Measurements from ENCODE around the gene ACTN4. TPM values are rescaled to one million over a fixed set of nuclear protein-coding genes. Genes with fewer than 3 reads are reported as not detected.

Gene ACTN4
- total RNA-seq, 1 donor from 2014 or later, result 975 TPM

- no peaks in the 10 kb centered on the region for H3K36me3 Mint-ChIP-seq (ENCODE audit: unreplicated experiment)
- peaks cover 14% of the 10 kb centered on the region for H3K4me1 Mint-ChIP-seq (ENCODE audit: low read depth, unreplicated experiment)
- no peak overlapping the region for H3K27ac Mint-ChIP-seq (ENCODE audit: unreplicated experiment)
- peaks cover 12% of the 10 kb centered on the region for H3K9me3 Mint-ChIP-seq (ENCODE audit: unreplicated experiment)
- H3K4me3 Mint-ChIP-seq (ENCODE audit: unreplicated experiment), result no peak overlapping the region
- peaks cover 19% of the 10 kb centered on the region for H3K27me3 Mint-ChIP-seq (ENCODE audit: unreplicated experiment)
- no peak for TF ChIP-seq CTCF (IDR thresholded peaks at IDR 0.05; ENCODE audit: partially characterized antibody, unreplicated experiment)
- no peak for DNase-seq
Measured at GRCh38 chr19:38733241-38733492, 85.7 kb downstream of the ACTN4 start.

DNA sequence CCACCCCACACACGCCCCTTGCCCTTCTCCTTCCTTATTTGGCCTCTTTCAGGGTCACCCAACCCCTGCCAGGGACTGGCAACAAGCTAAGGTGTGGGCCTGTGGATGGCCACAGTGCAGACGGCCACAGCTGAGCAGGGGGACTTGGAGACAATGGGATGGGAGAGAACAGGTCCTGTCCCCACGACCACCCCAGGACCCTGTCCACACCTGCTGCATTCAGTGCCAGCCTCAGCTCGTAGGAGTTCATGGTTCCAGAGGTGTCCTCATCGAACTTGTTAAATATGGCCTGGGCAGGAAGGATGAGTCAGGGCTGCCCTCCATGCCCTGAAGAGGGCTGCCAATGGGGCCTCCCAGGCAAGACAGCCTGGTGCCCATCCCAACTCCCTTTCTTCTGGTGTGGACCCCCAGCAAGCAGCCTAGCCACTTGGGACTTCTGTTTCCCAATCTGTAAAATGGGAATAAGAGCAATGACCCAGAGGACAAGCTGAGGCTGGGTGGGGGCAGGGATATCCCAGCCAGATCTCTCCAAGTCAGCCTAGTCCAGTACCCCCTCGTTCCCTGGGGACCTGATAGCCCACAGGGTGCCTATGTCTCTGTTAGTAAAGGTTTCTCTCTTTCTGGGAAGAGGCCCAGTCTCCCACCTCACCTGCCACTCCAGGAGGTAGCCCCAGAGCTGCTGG is 86.2 kb downstream of the ACTN4 start:
- peaks cover 2% of the 10 kb centered on the region for H3K36me3 Mint-ChIP-seq (ENCODE audit: unreplicated experiment)
- no peak overlapping the region for H3K4me3 Mint-ChIP-seq (ENCODE audit: unreplicated experiment)
- peaks cover 12% of the 10 kb centered on the region for H3K9me3 Mint-ChIP-seq (ENCODE audit: unreplicated experiment)
- no peak for TF ChIP-seq CTCF (IDR thresholded peaks at IDR 0.05; ENCODE audit: partially characterized antibody, unreplicated experiment)
- H3K27me3 Mint-ChIP-seq (ENCODE audit: unreplicated experiment), result peaks cover 20% of the 10 kb centered on the region
- H3K4me1 Mint-ChIP-seq (ENCODE audit: low read depth, unreplicated experiment), result peaks cover 14% of the 10 kb centered on the region
- no peak overlapping the region for H3K27ac Mint-ChIP-seq (ENCODE audit: unreplicated experiment)
- peak; percentile 14 for DNase-seq

DNA sequence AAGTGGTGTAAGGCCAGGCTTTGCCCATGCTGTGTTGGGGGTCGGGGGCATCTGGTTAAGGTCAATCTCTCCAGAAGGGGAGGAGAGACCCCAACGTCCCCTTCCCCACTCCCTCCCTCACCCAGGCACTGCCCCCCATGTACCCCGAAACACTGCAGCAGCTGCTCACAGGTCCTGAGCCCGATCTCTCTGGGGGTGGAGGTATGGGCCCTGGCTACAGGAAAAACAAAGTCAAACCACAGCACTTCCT is 86.7 kb downstream of the ACTN4 start:
- H3K36me3 Mint-ChIP-seq (ENCODE audit: unreplicated experiment), result peaks cover 5% of the 10 kb centered on the region
- peaks cover 12% of the 10 kb centered on the region for H3K9me3 Mint-ChIP-seq (ENCODE audit: unreplicated experiment)
- no peak overlapping the region for H3K27ac Mint-ChIP-seq (ENCODE audit: unreplicated experiment)
- peaks cover 21% of the 10 kb centered on the region for H3K27me3 Mint-ChIP-seq (ENCODE audit: unreplicated experiment)
- peaks cover 14% of the 10 kb centered on the region for H3K4me1 Mint-ChIP-seq (ENCODE audit: low read depth, unreplicated experiment)
- TF ChIP-seq CTCF (IDR thresholded peaks at IDR 0.05; ENCODE audit: partially characterized antibody, unreplicated experiment), result no peak
- peak; percentile 13 for DNase-seq
- no peak overlapping the region for H3K4me3 Mint-ChIP-seq (ENCODE audit: unreplicated experiment)

DNA sequence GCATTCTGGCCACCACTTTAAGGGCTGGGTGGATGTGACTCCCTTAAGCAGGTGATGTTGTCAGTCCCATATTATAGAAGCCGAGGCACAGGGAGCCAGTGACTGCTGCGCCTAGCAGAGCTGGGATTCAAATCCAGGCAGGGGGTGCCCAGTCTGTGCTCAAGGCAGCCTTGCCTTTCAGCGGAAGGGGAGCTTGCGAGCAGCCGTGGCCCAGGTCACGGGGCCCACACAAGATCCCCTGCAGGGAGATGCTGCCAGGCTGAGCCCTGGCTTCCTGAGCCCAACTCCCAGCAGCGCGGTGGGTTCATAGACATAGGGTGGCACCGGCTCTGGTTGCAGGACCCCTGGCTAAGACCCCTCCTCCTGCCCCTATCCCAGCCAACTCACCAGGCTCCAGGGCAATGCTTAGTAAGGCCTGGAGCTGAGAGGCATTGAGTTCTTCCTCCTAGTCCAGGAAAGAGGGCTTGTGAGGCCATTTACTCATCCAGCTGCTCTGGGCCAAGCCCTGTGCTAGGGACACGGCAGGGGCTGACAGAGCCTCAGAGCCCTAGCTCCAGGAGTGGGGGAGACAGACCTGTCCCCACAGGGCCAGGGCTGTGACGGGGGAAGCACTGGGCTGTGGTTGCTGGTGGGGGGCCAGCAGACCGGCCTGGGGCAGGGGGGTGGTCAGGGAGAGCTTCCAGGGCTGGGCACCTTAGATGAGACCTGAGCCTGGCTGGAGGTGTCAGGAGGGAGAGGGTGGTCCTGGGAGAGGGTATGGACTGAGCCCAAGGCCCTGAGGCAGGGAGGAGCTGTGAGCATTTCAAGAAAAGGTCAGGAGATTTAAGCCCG is 87.2 kb downstream of the ACTN4 start:
- Mint-ChIP-seq H3K4me1 (ENCODE audit: low read depth, unreplicated experiment) (peaks cover 12% of the 10 kb centered on the region), H3K27ac (ENCODE audit: unreplicated experiment) (no peak overlapping the region), H3K4me3 (ENCODE audit: unreplicated experiment) (peak overlapping the region; percentile 69), H3K27me3 (ENCODE audit: unreplicated experiment) (peaks cover 20% of the 10 kb centered on the region), H3K9me3 (ENCODE audit: unreplicated experiment) (peaks cover 10% of the 10 kb centered on the region), H3K36me3 (ENCODE audit: unreplicated experiment) (peaks cover 5% of the 10 kb centered on the region)
- DNase-seq, result peak; percentile 17
- no peak for TF ChIP-seq CTCF (IDR thresholded peaks at IDR 0.05; ENCODE audit: partially characterized antibody, unreplicated experiment)

DNA sequence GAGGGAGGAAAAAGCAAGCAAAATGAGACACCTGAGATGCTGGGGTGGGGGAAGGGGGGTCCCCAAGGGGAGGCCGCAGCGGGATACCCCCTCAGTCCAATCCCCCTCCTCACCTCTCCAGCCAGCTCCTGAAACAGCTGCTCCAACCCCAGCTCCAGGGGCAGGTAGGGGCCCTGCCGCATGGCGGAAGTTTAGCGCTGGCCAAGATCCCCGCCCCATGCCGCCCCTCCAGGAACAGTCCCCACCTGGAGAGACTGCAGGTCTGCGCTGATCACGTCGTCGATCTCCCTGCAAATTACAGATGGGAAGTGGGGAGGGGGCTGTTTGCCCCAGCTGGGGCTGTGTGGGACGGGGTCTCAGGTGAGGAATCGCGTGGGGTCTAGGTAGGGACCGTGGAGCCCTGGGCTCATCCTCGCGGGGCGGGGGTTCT is 87.8 kb downstream of the ACTN4 start:
- no peak for TF ChIP-seq CTCF (IDR thresholded peaks at IDR 0.05; ENCODE audit: partially characterized antibody, unreplicated experiment)
- H3K4me3 Mint-ChIP-seq (ENCODE audit: unreplicated experiment), result peak overlapping the region; percentile 69
- H3K27ac Mint-ChIP-seq (ENCODE audit: unreplicated experiment), result no peak overlapping the region
- peaks cover 5% of the 10 kb centered on the region for H3K36me3 Mint-ChIP-seq (ENCODE audit: unreplicated experiment)
- peaks cover 10% of the 10 kb centered on the region for H3K9me3 Mint-ChIP-seq (ENCODE audit: unreplicated experiment)
- H3K4me1 Mint-ChIP-seq (ENCODE audit: low read depth, unreplicated experiment), result peaks cover 7% of the 10 kb centered on the region
- DNase-seq, result no peak
- H3K27me3 Mint-ChIP-seq (ENCODE audit: unreplicated experiment), result peaks cover 20% of the 10 kb centered on the region
